Left forelimb (tissue), 1 donor: Measurements from ENCODE around the gene TMEM138.
"Not testable (repeated sequence)": the region's sequence is repeated elsewhere in the genome, so short reads cannot be mapped to it uniquely, and the experiment has no call there.

Experiments used
- DNase-seq: peaks from one replicate; pipeline ENCODE4 v3.0.0-alpha.2; 2018; ENCODE audit warnings: low spot score

Gene TMEM138

DNA sequence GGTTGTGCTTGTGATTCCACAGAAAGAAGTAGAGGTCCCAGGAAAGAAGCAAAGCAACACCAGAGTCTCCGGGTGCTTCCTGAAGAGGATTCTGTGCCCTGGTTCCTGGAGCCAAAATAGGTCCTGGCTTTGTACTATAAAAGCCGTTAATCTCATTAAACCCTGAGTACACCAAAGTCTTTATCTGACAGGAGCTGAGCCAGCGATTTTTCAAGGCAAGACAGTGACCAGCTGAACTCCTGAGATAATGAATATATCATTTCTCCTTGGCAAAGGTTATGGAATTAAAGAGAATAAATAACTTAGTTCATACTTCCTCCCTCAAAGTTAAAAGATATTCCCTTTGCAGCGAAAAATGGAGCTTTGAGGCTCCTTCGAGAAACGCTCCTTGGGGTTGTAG, 5.2 kb downstream of the TMEM138 start:
- DNase-seq = no peak

DNA sequence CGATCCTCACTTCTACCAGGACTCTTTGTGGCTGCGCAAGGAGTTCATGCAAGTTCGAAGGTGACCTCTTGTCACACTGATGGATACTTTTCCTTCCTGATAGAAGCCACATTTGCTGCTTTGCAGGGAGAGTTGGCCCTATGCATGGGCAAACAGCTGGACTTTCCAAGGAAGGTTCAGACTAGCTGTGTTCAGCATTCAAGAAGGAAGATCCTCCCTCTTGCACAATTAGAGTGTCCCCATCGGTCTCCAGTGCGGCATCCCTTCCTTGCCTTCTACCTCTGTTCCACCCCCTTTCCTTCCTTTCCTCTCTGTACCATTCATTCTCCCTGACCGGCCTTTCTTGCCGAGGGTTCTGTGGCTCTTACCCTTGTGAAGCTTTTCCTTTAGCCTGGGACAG, 6.5 kb downstream of the TMEM138 start:
- DNase-seq = no peak

DNA sequence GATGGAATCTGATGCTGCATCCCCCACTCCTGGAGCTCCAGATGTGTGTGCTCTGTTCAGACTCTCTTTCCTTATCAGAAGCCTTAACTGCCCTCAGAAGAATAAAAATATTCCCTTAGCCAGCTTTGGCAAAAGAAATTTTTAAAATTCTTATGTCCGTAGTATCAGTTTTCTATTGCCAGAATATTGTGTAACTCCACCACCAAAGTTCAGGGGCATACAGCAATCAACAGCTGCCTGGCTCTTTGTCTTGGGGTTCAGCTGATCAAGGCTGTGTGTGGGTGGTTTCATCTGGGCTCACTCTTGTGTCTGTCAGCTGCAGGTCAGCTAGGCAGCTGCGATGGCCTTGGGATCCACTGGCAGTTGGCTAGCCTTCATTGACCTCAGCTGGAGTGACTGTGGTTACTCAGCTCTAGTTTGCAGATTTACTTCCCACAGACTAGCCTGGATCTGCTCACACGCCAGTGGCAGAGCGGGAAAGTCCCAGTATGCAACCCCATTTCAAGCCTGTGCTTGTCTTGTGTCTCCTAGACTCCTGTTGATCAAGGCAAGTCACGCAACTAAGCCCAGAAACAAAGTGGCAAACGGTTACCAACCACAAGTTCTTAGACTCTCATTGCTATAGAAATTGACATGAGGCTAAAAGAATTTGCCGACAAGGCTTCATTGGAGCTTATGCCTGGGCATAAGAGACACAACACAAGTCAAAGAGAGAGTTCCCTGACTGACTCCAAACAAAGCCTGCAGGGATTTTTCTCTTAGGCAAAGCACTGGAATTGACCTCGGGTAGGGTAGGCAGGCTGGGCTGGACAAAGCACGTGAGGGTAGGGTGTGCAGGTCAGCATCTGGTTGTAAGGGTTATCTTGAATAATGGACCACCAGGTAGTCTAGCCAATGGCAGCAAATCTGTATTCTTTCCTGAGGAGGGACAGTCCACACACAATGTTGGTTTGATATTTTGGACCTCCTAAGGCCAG, 7.5 kb downstream of the TMEM138 start:
- no peak for DNase-seq

DNA sequence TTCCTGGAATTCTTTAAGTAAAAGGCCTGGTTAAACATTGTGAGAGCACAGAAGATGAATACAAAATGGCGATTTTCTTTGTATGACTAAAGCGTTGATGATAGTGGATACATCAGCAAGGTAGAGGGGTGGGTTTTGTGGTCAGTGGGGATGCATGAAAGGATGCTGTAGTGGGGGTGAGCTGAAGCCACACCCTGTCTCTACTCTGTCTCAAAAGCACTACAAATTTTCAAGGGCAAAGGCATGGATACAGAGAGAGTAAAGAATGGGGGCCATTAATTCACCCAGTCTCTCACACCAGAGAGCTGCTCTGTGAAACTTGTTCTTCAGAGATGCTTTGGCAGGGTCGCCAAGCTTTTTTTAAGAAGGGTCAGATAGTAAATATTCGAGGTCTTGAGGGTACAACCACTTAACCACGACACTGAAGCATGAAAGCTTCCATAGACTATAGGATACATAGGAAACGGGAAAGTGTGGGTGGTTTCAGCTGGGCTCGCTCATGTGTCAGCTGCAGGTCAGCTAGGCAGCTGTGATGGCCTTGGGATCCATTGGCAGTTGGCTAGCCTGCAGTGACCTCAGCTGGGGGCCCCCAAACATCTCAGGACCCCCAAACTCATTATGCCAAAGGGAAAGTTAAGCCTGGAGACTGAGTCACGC, 8.3 kb downstream of the TMEM138 start:
- no peak for DNase-seq

DNA sequence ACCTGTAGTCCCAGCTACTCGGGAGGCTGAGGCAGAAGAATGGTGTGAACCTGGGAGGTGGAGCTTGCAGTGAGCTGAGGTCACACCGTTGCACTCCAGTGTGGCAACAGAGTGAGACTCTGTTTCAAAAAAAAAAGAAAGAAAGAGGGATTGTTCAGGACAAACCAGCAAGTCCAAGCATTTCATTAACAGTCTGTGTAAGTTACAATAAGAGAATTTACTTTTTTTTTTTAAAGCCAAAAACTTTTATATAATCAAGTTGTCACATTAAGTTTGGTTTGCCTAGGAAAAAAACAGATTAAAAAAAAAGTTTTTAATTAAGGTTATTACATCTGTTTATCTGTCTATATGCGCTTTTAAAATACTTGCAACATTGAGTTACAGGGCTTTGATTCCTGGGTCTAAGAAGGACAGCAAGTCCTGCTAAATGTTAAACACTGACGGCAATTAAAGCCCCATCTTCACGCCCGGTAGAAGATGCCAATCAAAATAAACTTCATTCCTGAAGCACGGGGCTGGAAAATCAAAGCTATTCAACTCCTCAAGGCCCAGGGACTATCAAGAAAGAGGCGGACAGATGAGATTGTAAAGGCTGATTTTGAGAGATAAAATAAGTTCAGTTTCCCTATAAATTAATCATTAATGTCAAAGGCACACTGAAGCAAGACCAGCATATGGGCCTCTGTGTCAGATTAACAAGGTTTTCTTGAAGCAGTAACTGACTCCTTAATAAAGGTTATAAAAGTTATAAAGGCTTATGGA, 10.7 kb downstream of the TMEM138 start:
- no peak for DNase-seq

DNA sequence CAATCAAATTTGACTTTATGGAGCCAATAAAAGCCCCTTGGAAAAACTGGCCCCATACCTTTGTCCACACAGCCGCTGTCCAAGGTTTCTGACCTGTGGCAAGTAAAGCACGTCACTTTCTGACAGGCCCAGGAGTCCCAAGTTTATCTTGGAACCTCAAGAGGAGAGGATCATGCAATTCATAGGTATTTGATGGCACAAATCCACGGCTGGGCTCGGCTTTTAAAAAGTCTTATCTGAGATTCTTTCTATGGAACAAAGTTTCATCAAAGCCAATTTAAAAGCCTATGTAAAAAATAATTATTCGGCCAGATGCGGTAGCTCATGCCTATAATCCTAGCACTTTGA, 13.6 kb downstream of the TMEM138 start:
- no peak for DNase-seq

DNA sequence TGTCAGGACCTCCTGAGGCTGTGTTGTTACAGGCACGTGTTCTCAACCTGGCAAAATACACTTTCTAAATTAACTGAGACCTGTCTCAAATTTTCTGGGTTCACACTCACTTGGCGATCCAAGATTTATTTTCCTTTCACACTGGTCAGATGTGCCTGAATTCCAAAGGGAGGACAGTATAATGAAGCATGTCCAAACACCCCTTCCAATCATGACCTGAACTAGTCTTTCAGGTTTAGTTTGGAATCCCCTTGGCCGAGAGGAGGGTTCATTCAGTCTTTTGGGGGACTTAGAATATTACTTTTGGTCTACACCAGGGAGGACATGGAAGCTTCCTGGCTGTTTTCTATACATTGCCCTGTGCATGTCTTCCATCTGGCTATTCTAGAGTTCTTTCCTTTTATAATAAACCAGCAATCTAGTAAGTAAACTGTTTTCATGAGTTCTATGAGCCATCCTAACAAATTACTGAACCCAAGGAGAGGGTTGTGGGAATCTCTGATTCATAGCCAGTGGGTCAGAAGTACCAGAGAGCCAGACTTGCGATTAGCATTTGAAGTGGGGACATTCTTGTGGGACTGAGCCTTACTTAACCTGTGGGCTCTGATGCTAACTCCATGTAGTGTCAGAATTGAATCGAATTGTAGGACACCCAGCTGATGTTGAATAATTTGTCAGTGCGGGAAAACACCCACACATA, 15.4 kb downstream of the TMEM138 start:
- no peak for DNase-seq

DNA sequence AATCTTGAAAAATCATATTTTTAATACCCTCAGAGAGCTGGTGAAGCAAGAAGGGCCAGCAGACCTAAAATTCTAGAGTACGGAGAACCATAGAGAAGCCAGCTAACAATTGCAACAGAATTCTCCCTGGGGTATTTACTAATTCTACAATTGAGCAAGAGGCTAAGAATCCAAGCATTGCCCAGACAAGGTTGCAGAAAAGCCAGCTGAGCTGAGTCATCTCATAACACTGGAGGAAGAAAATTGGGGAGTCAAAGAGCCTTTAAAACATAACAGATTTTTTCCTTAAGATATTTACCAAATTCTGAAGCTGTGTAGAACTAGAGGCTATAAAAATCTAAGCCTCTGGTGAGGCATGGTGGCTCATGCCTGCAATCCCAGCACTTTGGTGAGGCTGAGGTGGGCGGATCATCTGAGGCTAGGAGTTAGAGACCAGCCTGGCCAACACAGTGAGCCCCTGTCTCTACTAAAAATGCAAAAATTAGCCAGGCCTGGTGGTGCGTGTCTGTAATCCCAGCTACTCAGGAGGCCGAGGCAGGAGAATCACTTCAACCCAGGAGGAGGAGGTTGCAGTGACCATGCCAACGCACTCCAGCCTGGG, 16.6 kb downstream of the TMEM138 start:
- no peak for DNase-seq

DNA sequence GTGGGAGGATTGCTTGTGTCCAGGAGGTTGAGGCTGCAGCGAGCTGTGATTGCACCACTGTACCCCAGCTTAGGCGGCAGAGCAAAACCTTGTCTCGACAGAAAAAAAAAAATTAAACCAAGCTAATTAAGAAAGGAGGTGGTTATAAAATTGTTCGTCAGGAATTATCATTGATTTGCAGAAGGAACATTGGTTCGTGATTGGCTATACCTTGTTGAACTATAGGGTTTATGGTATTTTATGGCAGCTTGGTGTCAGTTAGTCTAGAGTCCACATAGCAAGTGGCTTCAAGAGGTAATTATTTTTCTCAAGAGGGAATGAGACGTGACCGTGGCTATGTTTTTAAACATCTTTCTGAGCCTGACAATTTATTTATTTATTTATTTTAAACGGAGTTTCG, 18.7 kb downstream of the TMEM138 start:
- DNase-seq = no peak

DNA sequence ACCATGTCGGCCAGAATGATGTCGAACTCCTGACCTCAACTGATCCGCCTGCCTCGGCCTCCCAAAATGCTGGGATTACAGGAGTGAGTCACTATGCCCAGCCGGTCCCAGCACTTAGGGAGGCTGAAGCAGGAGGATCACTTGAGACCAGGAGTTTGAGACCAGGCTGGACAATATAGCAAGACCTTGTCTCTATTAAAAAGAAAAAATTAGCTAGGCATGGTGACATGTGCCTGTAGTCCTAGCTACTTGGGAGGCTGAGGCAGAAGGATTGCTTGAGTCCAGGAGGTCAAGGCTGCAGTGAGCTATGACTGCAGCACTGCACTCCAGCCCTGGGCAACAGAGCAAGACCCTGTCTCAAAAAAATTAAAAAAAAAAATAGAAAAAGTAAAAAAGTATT, 21.7 kb downstream of the TMEM138 start:
- not testable (repeated sequence) for DNase-seq

DNA sequence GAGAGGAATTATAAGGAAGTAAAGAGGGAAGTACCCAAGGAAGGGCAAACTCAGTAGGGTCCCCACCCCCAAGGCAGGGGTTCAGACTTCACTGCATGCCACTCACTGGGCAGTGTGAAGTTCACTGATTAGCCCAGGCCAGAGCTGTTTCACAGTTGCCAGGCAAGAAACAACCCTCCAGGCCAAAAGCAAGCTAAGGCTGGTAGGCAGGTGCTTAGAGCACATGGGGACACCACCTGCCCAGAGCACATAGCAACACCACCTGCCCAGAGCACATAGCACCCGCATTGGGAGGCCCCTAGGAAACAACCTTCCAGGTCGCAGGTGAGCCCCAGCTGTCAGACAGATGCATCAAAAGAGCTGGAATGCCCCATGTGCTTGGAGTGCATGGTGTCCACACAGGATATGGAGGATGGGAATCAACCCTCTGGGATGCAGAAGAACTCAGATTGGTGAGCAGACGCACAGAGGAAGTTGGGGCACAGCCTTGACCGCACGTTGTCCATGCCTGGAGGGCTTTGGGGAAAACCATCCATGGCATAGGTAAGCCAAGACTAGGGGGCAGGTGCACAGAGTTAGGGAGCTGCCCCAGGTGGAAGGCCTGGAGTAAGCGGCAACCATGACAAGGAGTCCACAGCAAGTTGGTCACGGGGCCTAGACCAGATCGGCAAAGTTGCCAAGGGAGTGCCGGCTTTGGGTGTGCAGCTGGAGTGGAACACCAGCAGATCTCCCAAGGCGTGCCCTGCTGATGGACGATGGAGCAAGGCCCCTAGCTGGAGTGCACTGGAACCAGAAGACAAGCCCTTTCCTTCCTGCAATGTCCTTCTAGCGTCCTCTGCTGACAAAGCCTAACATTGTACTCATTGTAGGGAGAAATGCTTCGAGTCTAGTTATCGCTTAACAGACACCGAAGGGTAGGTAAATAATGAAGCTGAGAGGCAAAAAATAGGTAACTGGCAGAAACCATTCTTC, 22.4 kb downstream of the TMEM138 start:
- no peak for DNase-seq

DNA sequence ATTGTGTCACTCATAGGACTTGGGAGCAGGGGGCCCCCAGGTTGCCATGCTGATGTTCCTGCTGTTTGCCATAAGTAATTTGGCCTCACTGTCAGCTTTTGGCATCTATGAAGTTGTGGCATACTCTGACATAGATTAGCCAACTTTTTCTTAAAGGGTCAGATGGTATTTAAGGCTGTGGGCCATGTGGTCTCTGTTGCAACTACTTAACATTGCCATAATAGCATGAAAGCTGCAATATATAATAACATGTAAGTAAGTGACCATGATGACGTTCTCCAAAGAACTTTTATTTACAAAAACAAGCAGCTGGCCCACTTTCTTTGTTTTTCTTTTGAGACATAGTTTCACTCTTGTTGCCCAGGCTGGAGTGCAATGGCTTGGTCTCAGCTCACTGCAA, 28.0 kb downstream of the TMEM138 start:
- no peak for DNase-seq

DNA sequence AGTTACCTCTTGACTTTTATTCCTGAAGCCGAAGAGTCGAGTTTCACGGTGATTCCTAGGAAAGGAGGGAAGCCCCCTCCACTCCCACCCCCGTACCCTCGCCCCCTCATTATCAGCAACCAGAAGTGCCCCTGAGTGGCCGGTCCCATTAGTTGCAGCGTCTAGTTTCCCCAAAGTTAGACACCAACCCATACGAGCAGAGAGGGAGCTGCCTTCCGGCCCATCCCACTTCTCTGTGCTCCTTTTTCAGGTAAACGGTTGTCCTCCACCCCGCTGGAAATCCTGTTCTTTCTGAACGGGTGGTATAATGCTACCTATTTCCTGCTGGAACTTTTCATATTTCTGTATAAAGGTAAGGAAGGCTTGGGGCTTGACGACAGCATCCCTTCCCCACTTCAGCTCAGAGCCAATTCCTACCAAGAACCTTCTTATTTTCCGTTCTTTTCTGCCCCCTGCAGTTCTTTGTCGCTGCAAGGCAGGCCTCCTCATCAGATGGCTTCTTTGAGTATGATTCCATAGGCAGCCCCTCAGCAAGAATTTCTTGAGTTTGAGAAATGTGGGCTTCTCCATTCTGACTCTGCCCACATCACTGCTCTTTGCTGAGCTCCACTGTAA, 30.9 kb downstream of the TMEM138 start:
- no peak for DNase-seq

DNA sequence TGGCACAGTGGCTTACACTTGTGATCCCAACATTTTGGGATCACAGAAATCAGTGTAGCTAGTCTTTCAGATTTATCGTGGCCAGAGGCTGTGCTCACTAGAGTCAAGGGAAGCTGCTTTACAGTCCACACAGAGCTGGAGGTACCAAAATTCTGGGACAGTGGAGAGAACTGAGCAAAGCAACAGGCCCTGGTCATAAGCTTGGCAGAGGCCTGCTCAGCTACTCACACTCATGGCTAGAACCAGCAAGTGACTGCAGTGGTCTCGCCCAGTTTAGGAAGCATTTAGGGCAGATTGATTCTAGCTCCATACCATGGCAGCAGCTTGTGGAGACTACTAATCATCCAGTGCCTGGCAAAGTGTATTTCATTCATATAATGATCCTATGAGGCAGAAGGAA, 39.0 kb downstream of the TMEM138 start:
- DNase-seq = no peak

DNA sequence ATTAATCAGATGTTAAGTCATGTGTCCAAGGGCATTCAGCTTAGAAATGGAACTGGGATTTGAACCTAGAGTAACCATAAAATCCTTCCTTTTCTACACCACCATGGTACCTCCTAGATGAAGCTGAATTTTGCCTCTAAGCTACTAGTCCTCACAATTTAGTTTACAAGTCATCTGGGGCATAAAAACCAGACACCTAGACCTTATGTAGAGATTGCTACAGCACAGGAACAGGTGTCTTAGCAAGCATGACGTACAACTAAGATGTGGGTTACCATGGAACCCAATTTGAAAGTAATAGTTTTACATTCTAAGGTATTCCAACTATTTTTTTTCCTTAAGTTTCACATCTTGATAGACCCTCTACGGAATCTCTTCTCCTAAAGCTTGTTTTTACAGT, 39.4 kb downstream of the TMEM138 start:
- DNase-seq = no peak

DNA sequence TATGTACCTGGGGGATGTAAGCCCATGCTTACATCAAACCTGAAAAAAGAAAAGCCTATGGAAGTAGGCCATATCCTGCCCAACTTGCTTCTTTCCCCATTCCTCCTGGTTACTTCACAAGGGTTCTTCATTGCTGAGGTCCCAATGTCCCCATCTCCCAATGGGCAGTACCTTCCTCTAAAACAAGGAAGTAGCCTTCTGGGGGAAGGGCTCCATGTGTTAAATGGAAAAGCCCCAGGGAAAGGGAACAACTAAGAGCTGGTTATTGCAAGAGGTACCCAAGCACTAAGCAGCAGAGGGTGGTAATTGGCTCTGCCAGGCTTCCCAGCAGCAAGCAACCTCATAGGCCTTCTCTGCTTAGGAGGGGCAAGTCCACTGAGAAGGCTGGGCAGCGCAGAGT, 41.5 kb downstream of the TMEM138 start:
- DNase-seq = no peak

DNA sequence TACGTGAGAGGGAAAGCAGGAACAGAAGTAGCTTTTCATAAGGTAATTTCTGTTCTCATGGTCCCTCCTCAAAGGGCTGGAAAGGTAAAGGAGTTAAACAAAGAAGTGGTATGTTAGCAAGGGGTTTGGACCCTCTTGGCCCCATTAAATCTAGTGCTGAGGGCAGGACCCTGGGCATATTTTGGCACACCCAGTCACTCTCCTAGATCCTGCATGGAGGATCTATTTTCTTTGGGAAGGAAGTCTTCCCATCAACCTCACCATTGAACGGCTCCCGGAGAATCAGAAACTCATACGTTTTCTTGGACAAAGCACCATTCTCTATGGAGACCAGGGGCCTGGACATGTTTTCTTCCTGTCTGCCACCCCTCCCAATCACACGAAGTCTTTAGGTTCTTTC, 41.9 kb downstream of the TMEM138 start:
- DNase-seq = no peak

DNA sequence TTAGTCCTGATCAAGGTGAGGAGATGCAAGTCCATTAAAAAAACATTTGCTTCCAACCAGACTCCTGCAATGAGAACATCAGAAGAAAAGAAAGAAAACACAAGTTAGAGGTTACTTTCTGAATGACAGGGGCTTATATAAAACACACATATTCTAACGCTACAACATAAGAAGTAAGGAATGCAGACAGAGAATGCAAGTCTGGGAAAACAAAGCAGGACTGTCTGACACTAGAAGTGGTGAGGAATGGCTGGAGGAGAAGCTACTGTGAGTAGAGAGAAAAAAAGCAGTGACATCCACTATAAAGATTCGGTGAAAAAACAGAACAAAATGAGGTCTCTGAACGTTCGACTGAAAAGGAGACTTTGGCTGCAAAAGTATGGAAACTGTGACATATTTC, 42.5 kb downstream of the TMEM138 start:
- no peak for DNase-seq

DNA sequence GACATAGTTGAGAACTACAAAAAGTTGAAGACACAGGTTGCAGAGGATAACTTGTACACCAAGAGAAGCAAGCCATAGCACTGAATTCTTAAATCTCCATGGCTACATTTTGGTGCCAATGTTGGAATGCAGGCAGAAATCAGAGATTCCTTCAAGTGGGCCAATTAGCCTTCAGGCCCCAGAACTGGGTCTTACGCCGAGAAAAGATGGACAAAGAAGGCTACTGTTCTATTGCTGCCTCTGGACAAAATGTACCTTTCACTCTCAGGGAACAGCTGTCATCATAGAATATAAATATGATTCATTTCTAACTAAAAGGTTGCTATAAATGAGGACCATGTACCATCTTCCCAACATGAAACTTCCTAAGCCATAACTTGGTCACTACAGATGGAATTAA, 43.9 kb downstream of the TMEM138 start:
- no peak for DNase-seq
